ENCODE measurements around the gene SERPINB10.

DNA sequence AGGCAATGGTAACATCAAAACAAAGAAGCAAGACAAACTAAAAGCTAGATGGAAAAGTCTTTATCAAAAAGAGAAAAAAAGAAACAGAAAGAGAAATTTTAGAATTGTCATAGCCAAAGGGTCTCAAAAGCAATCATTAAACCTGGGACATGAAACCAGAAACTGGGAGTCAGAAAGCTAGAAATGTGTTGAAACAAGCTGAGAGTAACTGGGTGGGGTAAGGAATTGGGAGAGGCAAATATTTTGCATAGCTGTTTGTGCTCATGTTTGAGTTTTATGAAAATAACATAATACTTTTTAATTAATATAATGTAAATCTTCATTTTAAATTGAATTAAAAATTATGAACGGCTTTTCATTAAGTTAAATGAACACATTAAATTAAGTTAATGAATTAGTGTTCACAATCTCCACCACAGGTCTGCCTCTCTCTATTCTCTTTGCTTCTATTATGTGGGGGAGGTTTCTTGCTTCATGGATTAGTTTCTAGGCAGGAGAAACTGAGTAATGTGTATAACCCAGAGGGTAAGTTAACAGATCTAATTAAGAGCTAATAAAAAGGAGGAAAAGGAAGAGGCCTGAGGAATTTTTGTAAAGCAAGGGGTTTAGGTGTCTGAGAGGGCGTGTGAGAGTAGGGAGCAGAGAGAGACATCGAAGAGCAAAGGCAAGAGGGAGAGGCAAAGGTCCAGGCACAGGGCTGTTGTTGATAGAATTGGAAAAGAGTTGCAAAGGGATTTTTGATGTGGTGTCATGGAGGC lies 40.2 kb upstream of the SERPINB10 start:
- TF ChIP-seq ZNF274 (IDR thresholded peaks at IDR 0.05; ENCODE audit: low read depth, low read length) (no peak), YY1 (IDR thresholded peaks at IDR 0.05; ENCODE audit: insufficient read depth, insufficient read length) (no peak), SUZ12 (IDR thresholded peaks at IDR 0.05; ENCODE audit: extremely low read depth, insufficient read depth, insufficient read length) (no peak)
